Lower leg skin (tissue), 3 donors: ENCODE measurements around the gene TDRKH.

Experiments
- CTCF ChIP-seq, 3 donors: fragments of 450-650 bp; IDR thresholded peaks; one replicate each; pipeline ENCODE4 v1.5.1; 2016; ENCODE audit warnings: antibody characterized with exemption in 3 of 3, mild to moderate bottlenecking in 3 of 3, moderate library complexity in 2 of 3
- POLR2A ChIP-seq, 2 donors: fragments of 450-650 bp; IDR thresholded peaks; one replicate each; pipeline ENCODE4 v1.6.1; 2016 to 2017; ENCODE audit warnings: antibody characterized with exemption in 2 of 2, mild to moderate bottlenecking in 1 of 2, moderate library complexity in 1 of 2

GRCh38 chr1:151760597-151761385, 29.5 kb downstream of the TDRKH start:
- no peak for TF ChIP-seq CTCF (IDR thresholded peaks at IDR 0.05)
- no peak for TF ChIP-seq POLR2A (IDR thresholded peaks at IDR 0.05)
